ENCODE measurements around the gene TNFRSF1B.

- TF ChIP-seq CTCF (IDR thresholded peaks at IDR 0.05) (no peak), POLR2A (IDR thresholded peaks at IDR 0.05) (no peak)
These were observed 1.4 kb upstream of the TNFRSF1B start for GRCh38 chr1:12165342-12165741.

All from body of pancreas (tissue), 4 donors.